ENCODE data around the gene RHOF.
"Not testable (repeated sequence)": the region's sequence is repeated elsewhere in the genome, so short reads cannot be mapped to it uniquely, and the experiment has no call there.

The RHOF gene

GRCh38 chr12:121791671-121792551 is 1.6 kb downstream of the RHOF start:
- no peak for DNase-seq

GRCh38 chr12:121790785-121791184 is 2.7 kb downstream of the RHOF start:
- DNase-seq: not testable (repeated sequence)

- no peak for DNase-seq
Measured at GRCh38 chr12:121789800-121790728, 3.4 kb downstream of the RHOF start.

GRCh38 chr12:121789233-121789781 is 4.2 kb downstream of the RHOF start:
- DNase-seq: no peak

GRCh38 chr12:121788176-121788818 is 5.2 kb downstream of the RHOF start:
- no peak for DNase-seq

GRCh38 chr12:121787063-121788025 is 6.1 kb downstream of the RHOF start:
- DNase-seq: no peak

- DNase-seq: no peak
Measured at GRCh38 chr12:121786440-121786825, 7.1 kb downstream of the RHOF start.

- DNase-seq: no peak
Measured at GRCh38 chr12:121784460-121784859, 9.0 kb downstream of the RHOF start.

GRCh38 chr12:121783766-121784165 is 9.7 kb downstream of the RHOF start:
- no peak for DNase-seq

- peak; percentile 40 for DNase-seq
Measured at GRCh38 chr12:121781998-121782979, 11.2 kb downstream of the RHOF start.

- DNase-seq: peak; percentile 40
Measured at GRCh38 chr12:121781484-121781997, 11.9 kb downstream of the RHOF start.

- no peak for DNase-seq
Measured at GRCh38 chr12:121780429-121780828, 13.1 kb downstream of the RHOF start.

- no peak for DNase-seq
Measured at GRCh38 chr12:121779422-121779895, 14.0 kb downstream of the RHOF start.

GRCh38 chr12:121778567-121779421 is 14.7 kb downstream of the RHOF start:
- no peak for DNase-seq

- DNase-seq: peak; percentile 62
Measured at GRCh38 chr12:121776190-121777098, 17.0 kb downstream of the RHOF start.

GRCh38 chr12:121775501-121775900 is 18.0 kb downstream of the RHOF start:
- no peak for DNase-seq

GRCh38 chr12:121774968-121775474 is 18.5 kb downstream of the RHOF start:
- no peak for DNase-seq
